ENCODE data around the gene DDX42. TPM values are rescaled to one million over a fixed set of nuclear protein-coding genes. Genes with fewer than 3 reads are reported as not detected.

DDX42 gene
- total and polyA plus RNA-seq, 2 donors (not counting 1 experiment from before 2014, with no cell fraction given), result 61.6 to 170 TPM

GRCh38 chr17:63753215-63753614, 20.8 kb upstream of the DDX42 start:
- H3K4me3 Mint-ChIP-seq, result no peak overlapping the region
- TF ChIP-seq CTCF (IDR thresholded peaks at IDR 0.05) (no peak), EZH2 (IDR thresholded peaks at IDR 0.05; ENCODE audit: borderline replicate concordance, insufficient read depth, low read depth, low read length, poor library complexity, severe bottlenecking) (no peak)
- H3K9ac ChIP-seq (ENCODE audit: low read length), result no peak overlapping the region
- no peak overlapping the region for H3K27ac Mint-ChIP-seq
- H3K27ac ChIP-seq (ENCODE audit: low read length in 2 of 2), result no peak overlapping the region
- DNase-seq (no peak), ATAC-seq (ENCODE audit: low read depth) (no peak)
- H3K4me3 ChIP-seq (ENCODE audit: control extremely low read depth in 1 of 5, extremely low read depth in 1 of 5, insufficient read depth in 1 of 5, low read depth in 2 of 5, low read length in 4 of 5), result no peak overlapping the region
- intact Hi-C loops (cut with micrococcal nuclease), result no loop called here
- no peaks in the 10 kb centered on the region for H3K9me3 ChIP-seq (ENCODE audit: control extremely low read depth in 1 of 3, control insufficient read depth in 2 of 3, insufficient read depth in 1 of 3, low read length in 2 of 3)
- no peak overlapping the region for H2AFZ ChIP-seq (ENCODE audit: insufficient read depth, low read depth, low read length, poor library complexity, severe bottlenecking)
- peaks cover 8% of the 10 kb centered on the region for H3K4me1 Mint-ChIP-seq
- H3K4me1 ChIP-seq (ENCODE audit: control insufficient read depth in 2 of 2, insufficient read depth in 2 of 2, low read length in 2 of 2), result peaks cover 9 to 13% of the 10 kb centered on the region in 2 donors
- H3K4me2 ChIP-seq (replicated peaks; ENCODE audit: low read depth, low read length, poor library complexity, severe bottlenecking), result no peak overlapping the region
- no peaks in the 10 kb centered on the region for H3K9me3 Mint-ChIP-seq (ENCODE audit: insufficient read depth)
- H3K36me3 ChIP-seq (replicated peaks in 1 of 2; ENCODE audit: control extremely low read depth in 1 of 2, control insufficient read depth in 1 of 2, extremely low read depth in 1 of 2, insufficient read depth in 2 of 2, low read length in 1 of 2), result peaks cover 5 to 55% of the 10 kb centered on the region in 2 experiments
- peaks cover 12% of the 10 kb centered on the region for H3K79me2 ChIP-seq (ENCODE audit: control insufficient read depth, insufficient read depth, low read length)
- ChIA-PET CTCF (no interaction called here), POLR2A (no interaction called here)
- H3K27me3 ChIP-seq (replicated peaks in 1 of 4; ENCODE audit: control extremely low read depth in 1 of 4, control insufficient read depth in 3 of 4, insufficient read depth in 4 of 4, low read length in 3 of 4), result no peaks in the 10 kb centered on the region
- no CpG with 5 or more reads among the region's 1 CpG for WGBS (ENCODE audit: insufficient coverage)
- H3K27me3 Mint-ChIP-seq, result no peaks in the 10 kb centered on the region
- no peaks in the 10 kb centered on the region for H4K20me1 ChIP-seq (ENCODE audit: control insufficient read depth, insufficient read depth, low read length, poor library complexity, severe bottlenecking)

- ATAC-seq (ENCODE audit: low read depth) (no peak), DNase-seq (no peak)
- Histone ChIP-seq H3K27me3 (replicated peaks in 1 of 4; ENCODE audit: control extremely low read depth in 1 of 4, control insufficient read depth in 3 of 4, insufficient read depth in 4 of 4, low read length in 3 of 4) (no peaks in the 10 kb centered on the region), H3K9ac (ENCODE audit: low read length) (no peak overlapping the region), H3K36me3 (replicated peaks in 1 of 2; ENCODE audit: control extremely low read depth in 1 of 2, control insufficient read depth in 1 of 2, extremely low read depth in 1 of 2, insufficient read depth in 2 of 2, low read length in 1 of 2) (peaks cover 5 to 55% of the 10 kb centered on the region in 2 experiments), H4K20me1 (ENCODE audit: control insufficient read depth, insufficient read depth, low read length, poor library complexity, severe bottlenecking) (no peaks in the 10 kb centered on the region), H2AFZ (ENCODE audit: insufficient read depth, low read depth, low read length, poor library complexity, severe bottlenecking) (no peak overlapping the region), H3K4me3 (ENCODE audit: control extremely low read depth in 1 of 5, extremely low read depth in 1 of 5, insufficient read depth in 1 of 5, low read depth in 2 of 5, low read length in 4 of 5) (no peak overlapping the region), H3K27ac (ENCODE audit: low read length in 2 of 2) (no peak overlapping the region), H3K79me2 (ENCODE audit: control insufficient read depth, insufficient read depth, low read length) (peaks cover 12% of the 10 kb centered on the region), H3K9me3 (ENCODE audit: control extremely low read depth in 1 of 3, control insufficient read depth in 2 of 3, insufficient read depth in 1 of 3, low read length in 2 of 3) (no peaks in the 10 kb centered on the region), H3K4me1 (ENCODE audit: control insufficient read depth in 2 of 2, insufficient read depth in 2 of 2, low read length in 2 of 2) (peaks cover 9 to 13% of the 10 kb centered on the region in 2 donors), H3K4me2 (replicated peaks; ENCODE audit: low read depth, low read length, poor library complexity, severe bottlenecking) (no peak overlapping the region)
- Mint-ChIP-seq H3K27me3 (no peaks in the 10 kb centered on the region), H3K4me3 (no peak overlapping the region), H3K4me1 (peaks cover 8% of the 10 kb centered on the region), H3K9me3 (ENCODE audit: insufficient read depth) (no peaks in the 10 kb centered on the region), H3K27ac (no peak overlapping the region)
- intact Hi-C loops (cut with micrococcal nuclease), result no loop called here
- CTCF ChIA-PET, result interaction anchor here (0.7 kb wide), 1 partner anchor 12 kb away, joined by 4 read pairs; no protein-coding TSS in a partner anchor
- TF ChIP-seq CTCF (IDR thresholded peaks at IDR 0.05) (no peak), EZH2 (IDR thresholded peaks at IDR 0.05; ENCODE audit: borderline replicate concordance, insufficient read depth, low read depth, low read length, poor library complexity, severe bottlenecking) (no peak)
- WGBS (ENCODE audit: insufficient coverage), result 100% methylated on average over 1 of the region's 3 CpGs
- POLR2A ChIA-PET, result no interaction called here
These were observed 19.9 kb upstream of the DDX42 start for GRCh38 chr17:63754046-63754445.
